Measurements from ENCODE around the gene TSPAN9. TPM values are rescaled to one million over a fixed set of nuclear protein-coding genes. Genes with fewer than 3 reads are reported as not detected.

TSPAN9 gene
- total and polyA plus RNA-seq, 10 of the 15 experiments (the other 5 are each of a cell fraction or from before 2014, with no cell fraction given) = 0.03 to 1.0 (median 0.12) TPM; not detected in 5

- Histone ChIP-seq H3K27me3 (replicated peaks in 1 of 2; ENCODE audit: control insufficient read depth in 2 of 2, insufficient read depth in 2 of 2, low read length in 1 of 2) (peaks cover 0 to 4% of the 10 kb centered on the region in 2 experiments; a peak in 2 of 4 replicates), H2AFZ (ENCODE audit: control insufficient read depth, low read depth, low read length) (no peak overlapping the region), H4K20me1 (ENCODE audit: control insufficient read depth, insufficient read depth) (no peaks in the 10 kb centered on the region), H3K9ac (ENCODE audit: control insufficient read depth, insufficient read depth, low read length) (no peak overlapping the region), H3K79me2 (ENCODE audit: control insufficient read depth, insufficient read depth, low read length) (no peaks in the 10 kb centered on the region), H3K27ac (ENCODE audit: control insufficient read depth, insufficient read depth) (no peak overlapping the region), H3K9me3 (replicated peaks; ENCODE audit: control insufficient read depth, insufficient read depth, low read length) (peaks cover 1% of the 10 kb centered on the region; the same call in 1 of the 3 replicates), H3K4me1 (ENCODE audit: control insufficient read depth, insufficient read depth, low read length) (no peaks in the 10 kb centered on the region), H3K36me3 (ENCODE audit: control insufficient read depth in 2 of 2, insufficient read depth in 2 of 2, low read length in 1 of 2) (no peaks in the 10 kb centered on the region), H3K4me3 (no peak overlapping the region), H3K4me2 (ENCODE audit: control insufficient read depth, insufficient read depth) (no peak overlapping the region)
- no peak for TF ChIP-seq IRF4 (IDR thresholded peaks at IDR 0.05; ENCODE audit: low read depth, low read length)
- TF ChIP-seq SREBF1 (IDR thresholded peaks at IDR 0.05; ENCODE audit: low read length) = no peak
- TF ChIP-seq KDM1A (IDR thresholded peaks at IDR 0.05; ENCODE audit: borderline replicate concordance) = no peak
- TF ChIP-seq POU2F2 (IDR thresholded peaks at IDR 0.05; ENCODE audit: borderline replicate concordance, low read depth, low read length) = no peak
- 27% methylated on average over 17 of the region's 17 CpGs for WGBS (ENCODE audit: insufficient coverage, insufficient replicate concordance, low lambda C conversion rate, missing lambda C conversion rate)
- ChIA-PET SMC1A (ENCODE audit: uncharacterized antibody, unreplicated experiment) (no interaction called here), CTCF (interaction anchor here (1.1 kb wide), 1 partner anchor 17 kb away, joined by 3 read pairs; no protein-coding TSS in a partner anchor), RAD21 (ENCODE audit: unreplicated experiment) (no interaction called here), POLR2A (no interaction called here)
- FAIRE-seq (no peak), DNase-seq (ENCODE audit: low read depth, low spot score) (no peak), ATAC-seq (no peak)
- no TSS peak for BruUV-seq (replicated peaks)
- intact Hi-C loops (cut with micrococcal nuclease; ENCODE audit: unreplicated experiment) = no loop called here
- in situ Hi-C loops (cut with MboI) = no loop called here
These were observed 150.1 kb downstream of the TSPAN9 start for GRCh38 chr12:3227076-3227975.

GRCh38 chr12:3228552-3228951 lies 151.4 kb downstream of the TSPAN9 start:
- ATAC-seq (no peak), DNase-seq (ENCODE audit: low read depth, low spot score) (no peak), FAIRE-seq (no peak)
- Histone ChIP-seq H3K9ac (ENCODE audit: control insufficient read depth, insufficient read depth, low read length) (no peak overlapping the region), H3K27me3 (replicated peaks in 1 of 2; ENCODE audit: control insufficient read depth in 2 of 2, insufficient read depth in 2 of 2, low read length in 1 of 2) (peaks cover 0 to 3% of the 10 kb centered on the region in 2 experiments; a peak in 1 of 4 replicates), H3K27ac (ENCODE audit: control insufficient read depth, insufficient read depth) (no peak overlapping the region), H4K20me1 (ENCODE audit: control insufficient read depth, insufficient read depth) (no peaks in the 10 kb centered on the region), H3K79me2 (ENCODE audit: control insufficient read depth, insufficient read depth, low read length) (no peaks in the 10 kb centered on the region), H3K4me3 (no peak overlapping the region), H3K36me3 (ENCODE audit: control insufficient read depth in 2 of 2, insufficient read depth in 2 of 2, low read length in 1 of 2) (no peaks in the 10 kb centered on the region), H3K4me2 (ENCODE audit: control insufficient read depth, insufficient read depth) (no peak overlapping the region), H3K9me3 (replicated peaks; ENCODE audit: control insufficient read depth, insufficient read depth, low read length) (peaks cover 1% of the 10 kb centered on the region; the same call in 1 of the 3 replicates), H3K4me1 (ENCODE audit: control insufficient read depth, insufficient read depth, low read length) (no peaks in the 10 kb centered on the region), H2AFZ (ENCODE audit: control insufficient read depth, low read depth, low read length) (no peak overlapping the region)
- ChIA-PET POLR2A (no interaction called here), RAD21 (ENCODE audit: unreplicated experiment) (no interaction called here), CTCF (interaction anchor here (1.1 kb wide), 2 partner anchors 18 to 47 kb away, joined by 3 read pairs; no protein-coding TSS in a partner anchor), SMC1A (ENCODE audit: uncharacterized antibody, unreplicated experiment) (no interaction called here)
- intact Hi-C loops (cut with micrococcal nuclease; ENCODE audit: unreplicated experiment) (no loop called here), in situ Hi-C loops (cut with MboI) (no loop called here)
- TF ChIP-seq MTA3 (IDR thresholded peaks at IDR 0.05; ENCODE audit: borderline replicate concordance, low read length) (no peak), MYC (IDR thresholded peaks at IDR 0.05; ENCODE audit: insufficient read depth, insufficient read length, insufficient replicate concordance, low read length, severe bottlenecking) (no peak)
- BruUV-seq (replicated peaks) = no TSS peak
- 53% methylated on average over 5 of the region's 5 CpGs for WGBS (ENCODE audit: insufficient coverage, insufficient replicate concordance, low lambda C conversion rate, missing lambda C conversion rate)
